K562 (cell line): Measurements from ENCODE around the gene PID1.

Experiments used
- ATF1 ChIP-seq, 2 experiments: fragments of 450-650 bp in 1 of 2; IDR thresholded peaks; 2 replicates each; pipeline ENCODE4 v1.6.1; 2016; ENCODE audit warnings: missing compliant biosample characterization in 1 of 2, missing genetic modification characterization in 1 of 2
- CHD4 ChIP-seq: fragments of 200-600 bp; sonication (generic); IDR thresholded peaks from 3 replicates; pipeline ENCODE4 v1.6.1; 2012; ENCODE audit warnings: low read depth, mild to moderate bottlenecking, mixed read lengths, low read length, inconsistent platforms; ENCODE audit not compliant: insufficient read depth, insufficient replicate concordance, poor library complexity, severe bottlenecking
- EZH2 ChIP-seq: IDR thresholded peaks from 2 replicates; pipeline ENCODE4 v1.6.1; 2012; ENCODE audit warnings: low read depth, mild to moderate bottlenecking, inconsistent platforms, low read length, borderline replicate concordance
- POLR2AphosphoS5 ChIP-seq: IDR thresholded peaks from 2 replicates; pipeline ENCODE4 v1.6.1; 2011; ENCODE audit warnings: mild to moderate bottlenecking, low read depth, low read length, moderate library complexity; ENCODE audit not compliant: control insufficient read depth, insufficient read depth
- SRF ChIP-seq, 2 experiments: fragments of 250-450, 450-650 bp in 1 of 2; sonication (Bioruptor Pico) in 1 of 2; sonication (generic) in 1 of 2; formaldehyde crosslinking; IDR thresholded peaks; 2 replicates each; pipeline versions ENCODE4 v1.5.0 to v1.5.1; 2020 to 2022; ENCODE audit warnings: mild to moderate bottlenecking in 1 of 2, missing genetic modification reagents in 1 of 2
- TAF1 ChIP-seq: IDR thresholded peaks from 2 replicates; pipeline ENCODE4 v1.6.1; 2011; ENCODE audit warnings: mild to moderate bottlenecking, low read length, moderate library complexity; ENCODE audit not compliant: insufficient read depth, control insufficient read depth, severe bottlenecking; ENCODE audit errors: extremely low read depth
- ZBTB17 ChIP-seq: fragments of 450-650 bp; formaldehyde crosslinking; IDR thresholded peaks from 2 replicates; pipeline ENCODE4 v1.4.0; 2020; ENCODE audit warnings: mild to moderate bottlenecking
- ZNF232 ChIP-seq: sonication (generic); formaldehyde crosslinking; IDR thresholded peaks from 2 replicates; pipeline ENCODE4 v1.8.0; 2022; ENCODE audit warnings: mild to moderate bottlenecking, missing genetic modification reagents
- TF ChIP-seq, protein P1 (sequence below): sonication (generic); formaldehyde crosslinking; IDR thresholded peaks from 2 replicates; pipeline ENCODE4 v1.4.0; 2020; ENCODE audit warnings: mild to moderate bottlenecking, missing genetic modification reagents

DNA sequence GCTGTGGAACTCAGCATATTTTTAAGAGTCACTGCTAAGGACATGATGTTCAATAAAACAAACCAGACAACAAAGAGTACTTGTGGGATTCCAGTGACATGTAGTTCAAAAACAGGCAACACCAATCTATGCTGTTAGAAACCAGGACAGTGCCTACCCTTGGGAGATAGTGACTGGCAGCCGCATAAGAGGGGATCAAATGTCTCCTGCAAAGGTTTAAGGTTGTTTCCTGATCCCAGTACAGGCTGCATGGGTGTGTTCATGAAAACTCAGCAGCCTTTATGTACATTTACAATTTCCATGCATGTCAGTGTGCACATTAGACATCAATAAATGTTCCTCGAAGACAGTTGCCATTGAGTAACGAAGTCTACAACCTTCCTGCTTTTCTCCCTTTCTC lies 183.8 kb downstream of the PID1 start:
- TF ChIP-seq SRF (CRISPR knock-in tag; IDR thresholded peaks at IDR 0.05) (no peak), CHD4 (no peak), ZNF232 (no peak), POLR2AphosphoS5 (no peak), ZBTB17 (no peak), EZH2 (no peak), TAF1 (no peak), ATF1 (CRISPR knock-in tag; IDR thresholded peaks at IDR 0.05) (no peak), ATF1 (tag; IDR thresholded peaks at IDR 0.05) (no peak)
- TF ChIP-seq, protein P1, sequence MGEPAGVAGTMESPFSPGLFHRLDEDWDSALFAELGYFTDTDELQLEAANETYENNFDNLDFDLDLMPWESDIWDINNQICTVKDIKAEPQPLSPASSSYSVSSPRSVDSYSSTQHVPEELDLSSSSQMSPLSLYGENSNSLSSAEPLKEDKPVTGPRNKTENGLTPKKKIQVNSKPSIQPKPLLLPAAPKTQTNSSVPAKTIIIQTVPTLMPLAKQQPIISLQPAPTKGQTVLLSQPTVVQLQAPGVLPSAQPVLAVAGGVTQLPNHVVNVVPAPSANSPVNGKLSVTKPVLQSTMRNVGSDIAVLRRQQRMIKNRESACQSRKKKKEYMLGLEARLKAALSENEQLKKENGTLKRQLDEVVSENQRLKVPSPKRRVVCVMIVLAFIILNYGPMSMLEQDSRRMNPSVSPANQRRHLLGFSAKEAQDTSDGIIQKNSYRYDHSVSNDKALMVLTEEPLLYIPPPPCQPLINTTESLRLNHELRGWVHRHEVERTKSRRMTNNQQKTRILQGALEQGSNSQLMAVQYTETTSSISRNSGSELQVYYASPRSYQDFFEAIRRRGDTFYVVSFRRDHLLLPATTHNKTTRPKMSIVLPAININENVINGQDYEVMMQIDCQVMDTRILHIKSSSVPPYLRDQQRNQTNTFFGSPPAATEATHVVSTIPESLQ: no peak
